SK-N-SH (cell line): ENCODE results near the gene MICB. TPM values are rescaled to one million over a fixed set of nuclear protein-coding genes. Genes with fewer than 3 reads are reported as not detected.
A peak's percentile ranks its signal among the peaks of the same experiment; 100 is the strongest.

ENCODE experiments used
- CTCF ChIA-PET: fragments of 300-600, 350-600 bp; formaldehyde crosslinking; extraction: SDS; loops from one replicate; lab custom pipeline; 2021; lab: Yijun Ruan, JAX
- POLR2A ChIA-PET: fragments of 350-600 bp; sonication (Branson Sonifier 250); formaldehyde crosslinking; extraction: SDS; loops from one replicate; lab custom pipeline; 2020; ENCODE audit warnings: antibody characterized with exemption, inconsistent platforms; lab: Yijun Ruan, JAX
- DNase-seq: peaks from one replicate; pipeline ENCODE4 v3.0.0; 2012
- H2AFZ ChIP-seq: fragments of 200-600 bp; sonication (generic); 2 replicates; pipeline ENCODE4 v1.8.1; 2016; ENCODE audit warnings: antibody characterized with exemption, mild to moderate bottlenecking, low read depth
- H3F3A ChIP-seq: fragments of 200-600 bp; sonication (generic); replicated peaks from 2 replicates; pipeline ENCODE3; 2016; ENCODE audit warnings: antibody characterized with exemption, mild to moderate bottlenecking; ENCODE audit not compliant: insufficient read depth
- H3K27ac ChIP-seq, 2 experiments: fragments of 200-500 bp in 1 of 2; fragments of 200-600 bp in 1 of 2; sonication (Bioruptor generic) in 1 of 2; sonication (generic), shearing (Covaris generic) in 1 of 2; 2 replicates each; pipeline versions ENCODE4 v1.5.1 to v1.6.1; 2014 to 2016; ENCODE audit warnings: low read depth in 2 of 2, inconsistent platforms in 1 of 2, low read length in 1 of 2, mild to moderate bottlenecking in 1 of 2, mixed read lengths in 1 of 2
- H3K27me3 ChIP-seq: fragments of 200-600 bp; sonication (generic), shearing (Covaris generic); 2 replicates; pipeline ENCODE4 v1.6.1; 2016; ENCODE audit warnings: mixed run types; ENCODE audit not compliant: insufficient read depth
- H3K36me3 ChIP-seq, 2 experiments: fragments of 200-500 bp in 1 of 2; fragments of 200-600 bp in 1 of 2; sonication (Bioruptor generic) in 1 of 2; sonication (generic) in 1 of 2; replicated peaks in 1 of 2; 2 replicates each; pipeline versions ENCODE3 to v1.5.1; 2014 to 2016; ENCODE audit warnings: low read length in 1 of 2, mild to moderate bottlenecking in 1 of 2; ENCODE audit not compliant: insufficient read depth in 2 of 2, control insufficient read depth in 1 of 2
- H3K4me1 ChIP-seq, 2 experiments: fragments of 200-500 bp in 1 of 2; fragments of 200-600 bp in 1 of 2; sonication (Bioruptor generic) in 1 of 2; sonication (generic), shearing (Covaris generic) in 1 of 2; 2 replicates each; pipeline versions ENCODE4 v1.5.1 to v1.6.1; 2014 to 2016; ENCODE audit warnings: low read depth in 1 of 2, low read length in 1 of 2, mixed run types in 1 of 2; ENCODE audit not compliant: insufficient read depth in 2 of 2, control insufficient read depth in 1 of 2
- H3K4me2 ChIP-seq: fragments of 200-600 bp; sonication (generic), shearing (Covaris generic); 2 replicates; pipeline ENCODE4 v1.6.1; 2017; ENCODE audit warnings: mixed run types
- H3K4me3 ChIP-seq, 2 experiments: fragments of 200-500 bp in 1 of 2; fragments of 200-600 bp in 1 of 2; sonication (Bioruptor generic) in 1 of 2; sonication (generic), shearing (Covaris generic) in 1 of 2; 2 replicates each; pipeline versions ENCODE4 v1.5.1 to v1.8.1; 2014 to 2016; ENCODE audit warnings: low read depth in 2 of 2, inconsistent platforms in 1 of 2, low read length in 1 of 2, mild to moderate bottlenecking in 1 of 2, mixed read lengths in 1 of 2, moderate library complexity in 1 of 2
- H3K79me2 ChIP-seq: fragments of 200-600 bp; sonication (generic); 2 replicates; pipeline ENCODE4 v1.8.1; 2017; ENCODE audit warnings: mild to moderate bottlenecking; ENCODE audit not compliant: insufficient read depth
- H3K9ac ChIP-seq: fragments of 200-600 bp; sonication (generic); 2 replicates; pipeline ENCODE4 v1.6.1; 2017; ENCODE audit warnings: mixed run types
- H3K9me2 ChIP-seq: fragments of 200-600 bp; sonication (generic); 2 replicates; pipeline ENCODE4 v1.6.1; 2017; ENCODE audit warnings: mixed run types
- H3K9me3 ChIP-seq: fragments of 200-600 bp; sonication (generic); 2 replicates; pipeline ENCODE4 v1.6.1; 2017; ENCODE audit warnings: mixed run types, mild to moderate bottlenecking, moderate library complexity
- H4K20me1 ChIP-seq: fragments of 200-600 bp; sonication (generic); 2 replicates; pipeline ENCODE4 v1.6.1; 2017; ENCODE audit warnings: mild to moderate bottlenecking, mixed run types; ENCODE audit not compliant: insufficient read depth
- ELF1 ChIP-seq: IDR thresholded peaks from 2 replicates; pipeline ENCODE4 v1.4.0; 2012
- EZH2phosphoT487 ChIP-seq: fragments of 200-600 bp; sonication (generic); IDR thresholded peaks from 2 replicates; pipeline ENCODE4 v1.6.1; 2017; ENCODE audit warnings: low read depth, mixed run types, mild to moderate bottlenecking, antibody characterized with exemption, moderate library complexity, borderline replicate concordance
- FOSL2 ChIP-seq: IDR thresholded peaks from 2 replicates; pipeline ENCODE4 v1.4.0; 2012; ENCODE audit warnings: low read depth, mild to moderate bottlenecking, moderate library complexity, borderline replicate concordance
- FOXJ3 ChIP-seq: sonication (generic); formaldehyde crosslinking; IDR thresholded peaks from 2 replicates; pipeline ENCODE4 v1.5.1; 2020; ENCODE audit warnings: mild to moderate bottlenecking, missing genetic modification reagents
- GABPA ChIP-seq: IDR thresholded peaks from 2 replicates; pipeline ENCODE4 v1.4.0; 2012; ENCODE audit warnings: low read depth, mild to moderate bottlenecking
- MEF2A ChIP-seq: IDR thresholded peaks from 2 replicates; pipeline ENCODE4 v1.4.0; 2012; ENCODE audit warnings: low read depth, borderline replicate concordance
- RFX5 ChIP-seq: IDR thresholded peaks from 2 replicates; pipeline ENCODE4 v1.6.1; 2012; ENCODE audit warnings: mild to moderate bottlenecking, improper control_type of control experiment, low read length
- RXRA ChIP-seq: IDR thresholded peaks from 2 replicates; pipeline ENCODE4 v1.4.0; 2012; ENCODE audit warnings: low read depth, mild to moderate bottlenecking, borderline replicate concordance
- SIN3A ChIP-seq: IDR thresholded peaks from 2 replicates; pipeline ENCODE4 v1.6.1; 2012; ENCODE audit warnings: low read depth, mild to moderate bottlenecking, low read length, moderate library complexity, borderline replicate concordance
- SMC3 ChIP-seq: IDR thresholded peaks from 2 replicates; pipeline ENCODE4 v1.6.1; 2012; ENCODE audit warnings: low read depth, low read length, improper control_type of control experiment
- TAF1 ChIP-seq: IDR thresholded peaks from 2 replicates; pipeline ENCODE4 v1.6.1; 2012; ENCODE audit warnings: low read depth, mild to moderate bottlenecking, low read length, moderate library complexity, borderline replicate concordance
- YY1 ChIP-seq: IDR thresholded peaks from 2 replicates; pipeline ENCODE4 v1.4.0; 2012; ENCODE audit warnings: low read depth, mild to moderate bottlenecking
- WGBS: methylation state at CpG from one replicate; pipeline ENCODE4 v1.1.6; 2017; ENCODE audit warnings: low lambda C conversion rate; 5-methylcytosine and 5-hydroxymethylcytosine counted together
- polyA plus RNA-seq, 3 experiments: library from polyadenylated mRNA; depleted of rRNA; stranded (reverse); fragments of >200 nt; gene quantifications; 2 replicates each; pipeline ENCODE4 v1.2.3, GENCODE V29; 2012
- TF ChIP-seq, protein P1 (sequence below): IDR thresholded peaks from 2 replicates; pipeline ENCODE4 v1.4.0; 2012; ENCODE audit warnings: low read depth
- TF ChIP-seq, protein P2 (sequence below): IDR thresholded peaks from 2 replicates; pipeline ENCODE4 v1.4.0; 2012; ENCODE audit warnings: low read depth, borderline replicate concordance
- TF ChIP-seq, protein P3 (sequence below): IDR thresholded peaks from 2 replicates; pipeline ENCODE4 v1.6.1; 2012; ENCODE audit warnings: mild to moderate bottlenecking, low read depth, low read length, moderate library complexity

Gene MICB
- 9.7 and 9.9 TPM in 2 replicates for polyA plus RNA-seq (2012; rRNA removed)
- polyA plus RNA-seq (2012; cell fraction: cytosol; rRNA removed), result 5.6 and 7.1 TPM in 2 replicates
- polyA plus RNA-seq (2012; cell fraction: nucleus; rRNA removed), result 7.2 and 11.1 TPM in 2 replicates

- Histone ChIP-seq H3K9ac (peak within 1 kb of the TSS; percentile 51; the same call in 1 of the 2 replicates), H3K4me3 (peak within 1 kb of the TSS; percentile 58 to 73), H3K9me3 (no peaks in the 10 kb centered on the region), H3K4me2 (peak within 1 kb of the TSS; percentile 90), H3K27ac (peak within 1 kb of the TSS in 1 of 2 experiments; percentile 64; a peak in 2 of 4 replicates), H3K79me2 (peaks cover 8% of the 10 kb centered on the region; the same call in 1 of the 2 replicates), H3K36me3 (no peaks in the 10 kb centered on the region), H2AFZ (peak within 1 kb of the TSS; percentile 93), H3F3A (peaks cover 21% of the 10 kb centered on the region), H3K4me1 (peaks cover 3 to 7% of the 10 kb centered on the region in 2 experiments; a peak in 2 of 4 replicates), H4K20me1 (no peaks in the 10 kb centered on the region), H3K9me2 (no peaks in the 10 kb centered on the region), H3K27me3 (no peaks in the 10 kb centered on the region)
- ChIA-PET CTCF (interaction anchor here (0.8 to 6.8 kb wide), 4 partner anchors 18 to 100 kb away, joined by 3 to 40 read pairs (median 4); partner anchors contain the start of gene ATP6V1G2), POLR2A (interaction anchor here (0.9 kb wide), 1 partner anchor 44 kb away, joined by 4 read pairs; the partner anchor contains the start of gene DDX39B)
- TF ChIP-seq SIN3A (0 out of 2 replicates have a peak, but pooled peaks have one; percentile 17), GABPA (no peak), MEF2A (no peak), FOSL2 (no peak)
- TF ChIP-seq, protein P1, sequence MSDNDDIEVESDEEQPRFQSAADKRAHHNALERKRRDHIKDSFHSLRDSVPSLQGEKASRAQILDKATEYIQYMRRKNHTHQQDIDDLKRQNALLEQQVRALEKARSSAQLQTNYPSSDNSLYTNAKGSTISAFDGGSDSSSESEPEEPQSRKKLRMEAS, result peak; percentile 47
- 3% methylated on average over 22 of the region's 64 CpGs for WGBS
- peak; percentile 58 for DNase-seq
Measured at GRCh38 chr6:31497531-31498476, at the start of gene MICB. Gene MICB, plus strand, starts transcription at chr6:31498145. Its CDS starts 49 bp downstream, at chr6:31498194.

- H3K9ac ChIP-seq, result no peak overlapping the region
- H3K36me3 ChIP-seq, result no peaks in the 10 kb centered on the region
- H3K4me1 ChIP-seq, result no peaks in the 10 kb centered on the region
- H4K20me1 ChIP-seq, result no peaks in the 10 kb centered on the region
- H3K4me3 ChIP-seq, result no peak overlapping the region
- H3K79me2 ChIP-seq, result no peaks in the 10 kb centered on the region
- CTCF ChIA-PET, result no interaction called here
- H3K4me2 ChIP-seq, result no peak overlapping the region
- 10% methylated on average over 4 of the region's 4 CpGs for WGBS
- no peaks in the 10 kb centered on the region for H3K9me3 ChIP-seq
- no peak overlapping the region for H2AFZ ChIP-seq
- DNase-seq, result no peak
- H3K9me2 ChIP-seq, result no peaks in the 10 kb centered on the region
- H3F3A ChIP-seq, result no peaks in the 10 kb centered on the region
- H3K27me3 ChIP-seq, result peaks cover 14% of the 10 kb centered on the region; the same call in 1 of the 2 replicates
- TF ChIP-seq FOXJ3 (no peak), EZH2phosphoT487 (no peak), RFX5 (no peak), TAF1 (no peak), ELF1 (no peak), YY1 (no peak), SMC3 (no peak), RXRA (no peak)
- TF ChIP-seq, protein P2, sequence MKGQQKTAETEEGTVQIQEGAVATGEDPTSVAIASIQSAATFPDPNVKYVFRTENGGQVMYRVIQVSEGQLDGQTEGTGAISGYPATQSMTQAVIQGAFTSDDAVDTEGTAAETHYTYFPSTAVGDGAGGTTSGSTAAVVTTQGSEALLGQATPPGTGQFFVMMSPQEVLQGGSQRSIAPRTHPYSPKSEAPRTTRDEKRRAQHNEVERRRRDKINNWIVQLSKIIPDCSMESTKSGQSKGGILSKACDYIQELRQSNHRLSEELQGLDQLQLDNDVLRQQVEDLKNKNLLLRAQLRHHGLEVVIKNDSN, result no peak
- TF ChIP-seq, protein P3, sequence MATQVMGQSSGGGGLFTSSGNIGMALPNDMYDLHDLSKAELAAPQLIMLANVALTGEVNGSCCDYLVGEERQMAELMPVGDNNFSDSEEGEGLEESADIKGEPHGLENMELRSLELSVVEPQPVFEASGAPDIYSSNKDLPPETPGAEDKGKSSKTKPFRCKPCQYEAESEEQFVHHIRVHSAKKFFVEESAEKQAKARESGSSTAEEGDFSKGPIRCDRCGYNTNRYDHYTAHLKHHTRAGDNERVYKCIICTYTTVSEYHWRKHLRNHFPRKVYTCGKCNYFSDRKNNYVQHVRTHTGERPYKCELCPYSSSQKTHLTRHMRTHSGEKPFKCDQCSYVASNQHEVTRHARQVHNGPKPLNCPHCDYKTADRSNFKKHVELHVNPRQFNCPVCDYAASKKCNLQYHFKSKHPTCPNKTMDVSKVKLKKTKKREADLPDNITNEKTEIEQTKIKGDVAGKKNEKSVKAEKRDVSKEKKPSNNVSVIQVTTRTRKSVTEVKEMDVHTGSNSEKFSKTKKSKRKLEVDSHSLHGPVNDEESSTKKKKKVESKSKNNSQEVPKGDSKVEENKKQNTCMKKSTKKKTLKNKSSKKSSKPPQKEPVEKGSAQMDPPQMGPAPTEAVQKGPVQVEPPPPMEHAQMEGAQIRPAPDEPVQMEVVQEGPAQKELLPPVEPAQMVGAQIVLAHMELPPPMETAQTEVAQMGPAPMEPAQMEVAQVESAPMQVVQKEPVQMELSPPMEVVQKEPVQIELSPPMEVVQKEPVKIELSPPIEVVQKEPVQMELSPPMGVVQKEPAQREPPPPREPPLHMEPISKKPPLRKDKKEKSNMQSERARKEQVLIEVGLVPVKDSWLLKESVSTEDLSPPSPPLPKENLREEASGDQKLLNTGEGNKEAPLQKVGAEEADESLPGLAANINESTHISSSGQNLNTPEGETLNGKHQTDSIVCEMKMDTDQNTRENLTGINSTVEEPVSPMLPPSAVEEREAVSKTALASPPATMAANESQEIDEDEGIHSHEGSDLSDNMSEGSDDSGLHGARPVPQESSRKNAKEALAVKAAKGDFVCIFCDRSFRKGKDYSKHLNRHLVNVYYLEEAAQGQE, result no peak
- TF ChIP-seq, protein P1, result no peak
- no peak overlapping the region for H3K27ac ChIP-seq
- POLR2A ChIA-PET, result no interaction called here
Measured at GRCh38 chr6:31450751-31451150, 47.2 kb upstream of the MICB start.
